Measurements from ENCODE around the gene SARNP. TPM values are rescaled to one million over a fixed set of nuclear protein-coding genes. Genes with fewer than 3 reads are reported as not detected.

The SARNP gene
- total RNA-seq, 2 experiments from 2014 or later = 104 to 110 TPM

- POLR2A ChIA-PET = interaction anchor here (2.5 kb wide), 1 partner anchor 9 kb away, joined by 12 read pairs; no protein-coding TSS in a partner anchor
- peaks cover 28% of the 10 kb centered on the region for H3K4me1 Mint-ChIP-seq (ENCODE audit: low read depth)
Measured at GRCh38 chr12:55720894-55721444, 96.6 kb downstream of the SARNP start.

GRCh38 chr12:55720071-55720564 lies 97.4 kb downstream of the SARNP start, which contains the start of gene RDH5:
RDH5 (plus strand) TSS chr12:55720393; CDS start chr12:55721185, 792 bp downstream.
- Mint-ChIP-seq H3K9me3 (no peaks in the 10 kb centered on the region), H3K27ac (no peak within 1 kb of the TSS), H3K36me3 (peaks cover 9% of the 10 kb centered on the region), H3K4me3 (no peak within 1 kb of the TSS), H3K4me1 (ENCODE audit: low read depth) (peaks cover 33% of the 10 kb centered on the region), H3K27me3 (peaks cover 2% of the 10 kb centered on the region)
- no peak for DNase-seq
- intact Hi-C loops (cut with micrococcal nuclease) = no loop called here
- POLR2A ChIA-PET = interaction anchor here (2.5 kb wide), 1 partner anchor 10 kb away, joined by 12 read pairs; no protein-coding TSS in a partner anchor
- CTCF ChIA-PET = interaction anchor here (0.6 to 2.0 kb wide), 5 partner anchors 8 to 74 kb away, joined by 3 to 7 read pairs (median 3); no protein-coding TSS in a partner anchor

More at GRCh38 chr12:55720894-55721444, 96.6 kb downstream of the SARNP start:
- intact Hi-C loops (cut with micrococcal nuclease) = no loop called here
- no peak overlapping the region for H3K4me3 Mint-ChIP-seq
- no peaks in the 10 kb centered on the region for H3K27me3 Mint-ChIP-seq
- CTCF ChIA-PET = interaction anchor here (0.9 to 2.0 kb wide), 7 partner anchors 9 to 75 kb away, joined by 3 to 7 read pairs (median 4); no protein-coding TSS in a partner anchor
- H3K9me3 Mint-ChIP-seq = no peaks in the 10 kb centered on the region
- no peak overlapping the region for H3K27ac Mint-ChIP-seq
- DNase-seq = no peak
- peaks cover 8% of the 10 kb centered on the region for H3K36me3 Mint-ChIP-seq

GRCh38 chr12:55719371-55719770 lies 98.2 kb downstream of the SARNP start:
- Mint-ChIP-seq H3K36me3 (peaks cover 9% of the 10 kb centered on the region), H3K9me3 (no peaks in the 10 kb centered on the region), H3K4me3 (no peak overlapping the region), H3K27me3 (peaks cover 2% of the 10 kb centered on the region), H3K27ac (no peak overlapping the region), H3K4me1 (ENCODE audit: low read depth) (peaks cover 30% of the 10 kb centered on the region)
- CTCF ChIA-PET = interaction anchor here (0.6 to 2.7 kb wide), 3 partner anchors 11 to 62 kb away, joined by 3 to 11 read pairs (median 7); partner anchors contain the start of gene ITGA7
- intact Hi-C loops (cut with micrococcal nuclease) = loop anchor here (5.0 kb wide), 2 partner anchors 72 to 732 kb away; no protein-coding TSS in a partner anchor
- no peak for DNase-seq
- POLR2A ChIA-PET = interaction anchor here (2.5 kb wide), 1 partner anchor 10 kb away, joined by 12 read pairs; no protein-coding TSS in a partner anchor

GRCh38 chr12:55718624-55719275 lies 98.8 kb downstream of the SARNP start:
- intact Hi-C loops (cut with micrococcal nuclease) = loop anchor here (5.0 kb wide), 2 partner anchors 71 to 731 kb away; no protein-coding TSS in a partner anchor
- peaks cover 9% of the 10 kb centered on the region for H3K36me3 Mint-ChIP-seq
- H3K4me1 Mint-ChIP-seq (ENCODE audit: low read depth) = peaks cover 30% of the 10 kb centered on the region
- H3K27ac Mint-ChIP-seq = peak overlapping the region; percentile 54
- H3K9me3 Mint-ChIP-seq = no peaks in the 10 kb centered on the region
- DNase-seq = no peak
- POLR2A ChIA-PET = interaction anchor here (2.5 kb wide), 1 partner anchor 11 kb away, joined by 12 read pairs; no protein-coding TSS in a partner anchor
- H3K27me3 Mint-ChIP-seq = peaks cover 2% of the 10 kb centered on the region
- CTCF ChIA-PET = interaction anchor here (1.2 to 3.9 kb wide), 3 partner anchors 11 to 19 kb away, joined by 5 to 36 read pairs (median 11); partner anchors contain the start of gene ITGA7
- no peak overlapping the region for H3K4me3 Mint-ChIP-seq

- peak overlapping the region; percentile 89 for H3K27ac Mint-ChIP-seq
- intact Hi-C loops (cut with micrococcal nuclease) = loop anchor here (5.0 kb wide), 2 partner anchors 71 to 731 kb away; no protein-coding TSS in a partner anchor
- CTCF ChIA-PET = interaction anchor here (1.2 to 3.9 kb wide), 3 partner anchors 12 to 20 kb away, joined by 5 to 36 read pairs (median 11); partner anchors contain the start of gene ITGA7
- peak overlapping the region; percentile 90 for H3K4me3 Mint-ChIP-seq
- H3K4me1 Mint-ChIP-seq (ENCODE audit: low read depth) = peaks cover 30% of the 10 kb centered on the region
- no peaks in the 10 kb centered on the region for H3K9me3 Mint-ChIP-seq
- no peak for DNase-seq
- peaks cover 2% of the 10 kb centered on the region for H3K27me3 Mint-ChIP-seq
- POLR2A ChIA-PET = interaction anchor here (3.1 kb wide), 1 partner anchor 12 kb away, joined by 23 read pairs; the partner anchor contains the start of gene CD63
- peaks cover 6% of the 10 kb centered on the region for H3K36me3 Mint-ChIP-seq
Measured at GRCh38 chr12:55718015-55718414, 99.5 kb downstream of the SARNP start.

GRCh38 chr12:55717011-55718007 lies 100.2 kb downstream of the SARNP start:
- intact Hi-C loops (cut with micrococcal nuclease) = loop anchor here (1.0 to 5.0 kb wide), 3 partner anchors 12 to 730 kb away; partner anchors contain the start of gene CD63
- POLR2A ChIA-PET = interaction anchor here (1.8 to 3.1 kb wide), 2 partner anchors 12 to 100 kb away, joined by 5 to 23 read pairs; partner anchors contain the start of genes CD63 and SARNP

GRCh38 chr12:55716582-55716957 lies 101.0 kb downstream of the SARNP start:
- Mint-ChIP-seq H3K4me1 (ENCODE audit: low read depth) (peaks cover 30% of the 10 kb centered on the region), H3K27me3 (peaks cover 2% of the 10 kb centered on the region), H3K9me3 (no peaks in the 10 kb centered on the region), H3K36me3 (peaks cover 6% of the 10 kb centered on the region), H3K4me3 (peak overlapping the region; percentile 90), H3K27ac (peak overlapping the region; percentile 89)
- intact Hi-C loops (cut with micrococcal nuclease) = loop anchor here (1.0 to 5.0 kb wide), 3 partner anchors 22 to 729 kb away; no protein-coding TSS in a partner anchor
- POLR2A ChIA-PET = interaction anchor here (1.8 to 3.1 kb wide), 2 partner anchors 13 to 101 kb away, joined by 5 to 23 read pairs; partner anchors contain the start of genes CD63 and SARNP
- CTCF ChIA-PET = interaction anchor here (1.0 to 3.9 kb wide), 6 partner anchors 8 to 71 kb away, joined by 3 to 36 read pairs (median 8); partner anchors contain the start of gene CD63
- DNase-seq = no peak

More at GRCh38 chr12:55717011-55718007, 100.2 kb downstream of the SARNP start:
- CTCF ChIA-PET = interaction anchor here (1.0 to 3.9 kb wide), 7 partner anchors 7 to 71 kb away, joined by 3 to 36 read pairs (median 8); partner anchors contain the start of genes CD63 and ITGA7
- Mint-ChIP-seq H3K4me3 (peak overlapping the region; percentile 90), H3K27ac (peak overlapping the region; percentile 89), H3K36me3 (peaks cover 6% of the 10 kb centered on the region), H3K4me1 (ENCODE audit: low read depth) (peaks cover 30% of the 10 kb centered on the region), H3K9me3 (no peaks in the 10 kb centered on the region), H3K27me3 (peaks cover 2% of the 10 kb centered on the region)
- peak; percentile 65 for DNase-seq

GRCh38 chr12:55715833-55716581 lies 101.5 kb downstream of the SARNP start, which contains the start of gene BLOC1S1:
BLOC1S1 (plus strand) TSS chr12:55716046; CDS start chr12:55716052, 6 bp downstream.
- Mint-ChIP-seq H3K4me3 (peak within 1 kb of the TSS; percentile 90), H3K4me1 (ENCODE audit: low read depth) (peaks cover 30% of the 10 kb centered on the region), H3K9me3 (no peaks in the 10 kb centered on the region), H3K27me3 (peaks cover 2% of the 10 kb centered on the region), H3K36me3 (peaks cover 6% of the 10 kb centered on the region), H3K27ac (peak within 1 kb of the TSS; percentile 89)
- intact Hi-C loops (cut with micrococcal nuclease) = loop anchor here (1.0 to 5.0 kb wide), 3 partner anchors 22 to 729 kb away; no protein-coding TSS in a partner anchor
- POLR2A ChIA-PET = interaction anchor here (1.1 to 3.1 kb wide), 3 partner anchors 14 to 101 kb away, joined by 4 to 23 read pairs (median 5); partner anchors contain the start of genes CD63 and SARNP
- CTCF ChIA-PET = interaction anchor here (0.7 to 3.9 kb wide), 5 partner anchors 8 to 294 kb away, joined by 3 to 36 read pairs (median 8); partner anchors contain the start of gene CD63
- peak; percentile 96 for DNase-seq

GRCh38 chr12:55715169-55715764 lies 102.3 kb downstream of the SARNP start:
- peaks cover 30% of the 10 kb centered on the region for H3K4me1 Mint-ChIP-seq (ENCODE audit: low read depth)
- H3K27me3 Mint-ChIP-seq = peaks cover 2% of the 10 kb centered on the region
- intact Hi-C loops (cut with micrococcal nuclease) = loop anchor here (5.0 kb wide), 2 partner anchors 68 to 728 kb away; no protein-coding TSS in a partner anchor
- no peak for DNase-seq
- H3K27ac Mint-ChIP-seq = peak overlapping the region; percentile 89
- peak overlapping the region; percentile 90 for H3K4me3 Mint-ChIP-seq
- H3K36me3 Mint-ChIP-seq = peaks cover 6% of the 10 kb centered on the region
- H3K9me3 Mint-ChIP-seq = no peaks in the 10 kb centered on the region
- ChIA-PET POLR2A (interaction anchor here (1.1 to 3.1 kb wide), 3 partner anchors 14 to 102 kb away, joined by 4 to 23 read pairs (median 5); partner anchors contain the start of genes CD63 and SARNP), CTCF (interaction anchor here (0.7 to 3.9 kb wide), 5 partner anchors 9 to 295 kb away, joined by 3 to 36 read pairs (median 8); partner anchors contain the start of gene CD63)

All from activated CD4-positive, alpha-beta memory T cell treated with anti-CD3 and anti-CD28 coated beads for 36 hours (primary cell).